ENCODE results near the gene SIRPB2. TPM values are rescaled to one million over a fixed set of nuclear protein-coding genes. Genes with fewer than 3 reads are reported as not detected.

SIRPB2 gene
- total and polyA plus RNA-seq, 2 donors from 2014 or later, result 0.86 to 8.2 TPM

GRCh38 chr20:1537731-1538058 is 46.5 kb upstream of the SIRPB2 start:
- Histone ChIP-seq H3K27me3 (ENCODE audit: control insufficient read depth, insufficient read depth, low read length) (no peaks in the 10 kb centered on the region), H3K27ac (ENCODE audit: low read depth in 2 of 2, low read length in 2 of 2) (no peak overlapping the region), H3K4me3 (ENCODE audit: low read length in 3 of 3) (no peak overlapping the region), H3K9me3 (ENCODE audit: control insufficient read depth in 2 of 3, insufficient read depth in 1 of 3, low read length in 3 of 3) (no peaks in the 10 kb centered on the region), H3K4me1 (ENCODE audit: control insufficient read depth in 2 of 3, insufficient read depth in 2 of 3, low read depth in 1 of 3, low read length in 3 of 3) (no peaks in the 10 kb centered on the region), H3K9ac (ENCODE audit: low read length in 3 of 3) (no peak overlapping the region), H3K36me3 (ENCODE audit: control insufficient read depth in 2 of 3, insufficient read depth in 3 of 3, low read length in 3 of 3) (no peaks in the 10 kb centered on the region)
- peak in 1 of 5 donors; percentile 14 for DNase-seq
- intact Hi-C loops (cut with DNase I), result no loop called here
- TF ChIP-seq, protein P1, sequence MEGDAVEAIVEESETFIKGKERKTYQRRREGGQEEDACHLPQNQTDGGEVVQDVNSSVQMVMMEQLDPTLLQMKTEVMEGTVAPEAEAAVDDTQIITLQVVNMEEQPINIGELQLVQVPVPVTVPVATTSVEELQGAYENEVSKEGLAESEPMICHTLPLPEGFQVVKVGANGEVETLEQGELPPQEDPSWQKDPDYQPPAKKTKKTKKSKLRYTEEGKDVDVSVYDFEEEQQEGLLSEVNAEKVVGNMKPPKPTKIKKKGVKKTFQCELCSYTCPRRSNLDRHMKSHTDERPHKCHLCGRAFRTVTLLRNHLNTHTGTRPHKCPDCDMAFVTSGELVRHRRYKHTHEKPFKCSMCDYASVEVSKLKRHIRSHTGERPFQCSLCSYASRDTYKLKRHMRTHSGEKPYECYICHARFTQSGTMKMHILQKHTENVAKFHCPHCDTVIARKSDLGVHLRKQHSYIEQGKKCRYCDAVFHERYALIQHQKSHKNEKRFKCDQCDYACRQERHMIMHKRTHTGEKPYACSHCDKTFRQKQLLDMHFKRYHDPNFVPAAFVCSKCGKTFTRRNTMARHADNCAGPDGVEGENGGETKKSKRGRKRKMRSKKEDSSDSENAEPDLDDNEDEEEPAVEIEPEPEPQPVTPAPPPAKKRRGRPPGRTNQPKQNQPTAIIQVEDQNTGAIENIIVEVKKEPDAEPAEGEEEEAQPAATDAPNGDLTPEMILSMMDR (IDR thresholded peaks at IDR 0.05; ENCODE audit: borderline replicate concordance, extremely low read depth, insufficient read depth), result no peak
- FAIRE-seq, result no peak

GRCh38 chr20:1536893-1537730 is 45.9 kb upstream of the SIRPB2 start:
- Histone ChIP-seq H3K27me3 (ENCODE audit: control insufficient read depth, insufficient read depth, low read length) (no peaks in the 10 kb centered on the region), H3K4me3 (ENCODE audit: low read length in 3 of 3) (no peak overlapping the region), H3K27ac (ENCODE audit: low read depth in 2 of 2, low read length in 2 of 2) (no peak overlapping the region), H3K9ac (ENCODE audit: low read length in 3 of 3) (no peak overlapping the region), H3K4me1 (ENCODE audit: control insufficient read depth in 2 of 3, insufficient read depth in 2 of 3, low read depth in 1 of 3, low read length in 3 of 3) (no peaks in the 10 kb centered on the region), H3K36me3 (ENCODE audit: control insufficient read depth in 2 of 3, insufficient read depth in 3 of 3, low read length in 3 of 3) (no peaks in the 10 kb centered on the region), H3K9me3 (ENCODE audit: control insufficient read depth in 2 of 3, insufficient read depth in 1 of 3, low read length in 3 of 3) (no peaks in the 10 kb centered on the region)
- DNase-seq (no peak), FAIRE-seq (no peak)
- TF ChIP-seq, protein P1 (IDR thresholded peaks at IDR 0.05; ENCODE audit: borderline replicate concordance, extremely low read depth, insufficient read depth), result no peak
- intact Hi-C loops (cut with DNase I), result no loop called here

DNA sequence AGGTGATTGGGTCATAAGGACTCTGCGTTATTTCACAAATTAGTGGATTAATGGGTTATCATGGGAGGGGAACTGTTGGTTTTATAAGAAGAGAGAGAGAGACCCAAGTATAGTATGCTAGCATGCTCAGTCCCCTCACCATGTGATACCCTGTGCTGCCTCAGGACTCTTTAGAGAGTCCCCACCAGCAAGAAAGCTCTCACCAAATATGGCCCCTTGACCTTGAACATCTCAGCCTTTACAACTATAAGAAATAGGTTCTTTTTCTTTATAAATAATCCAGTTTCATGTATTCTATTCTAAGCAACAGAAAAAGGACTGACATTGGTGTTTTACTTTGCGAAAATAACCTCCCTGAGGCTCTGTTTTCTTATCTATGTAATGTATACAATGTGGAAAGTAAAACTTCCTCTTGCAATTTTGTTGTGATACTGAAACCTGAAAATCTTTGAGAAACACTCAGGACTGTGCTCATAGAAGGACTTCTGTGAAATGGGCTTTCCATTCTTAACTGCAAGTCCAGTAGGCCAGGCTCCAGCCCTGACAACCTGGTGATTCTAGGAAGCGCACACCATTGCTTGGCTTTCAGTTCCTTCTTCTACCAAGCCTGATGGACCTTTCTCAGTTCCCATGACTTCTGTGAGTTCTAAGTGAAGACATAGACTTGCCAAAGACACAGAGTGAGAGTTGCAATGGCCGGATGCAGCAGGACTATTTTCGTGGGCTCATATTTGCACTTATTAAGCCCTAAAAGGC is 44.4 kb upstream of the SIRPB2 start:
- H3K36me3 ChIP-seq (ENCODE audit: control insufficient read depth in 2 of 3, insufficient read depth in 3 of 3, low read length in 3 of 3), result no peaks in the 10 kb centered on the region
- intact Hi-C loops (cut with DNase I), result no loop called here
- TF ChIP-seq, protein P1 (IDR thresholded peaks at IDR 0.05; ENCODE audit: borderline replicate concordance, extremely low read depth, insufficient read depth), result no peak
- no peak for FAIRE-seq
- no peak overlapping the region for H3K27ac ChIP-seq (ENCODE audit: low read depth in 2 of 2, low read length in 2 of 2)
- no peaks in the 10 kb centered on the region for H3K4me1 ChIP-seq (ENCODE audit: control insufficient read depth in 2 of 3, insufficient read depth in 2 of 3, low read depth in 1 of 3, low read length in 3 of 3)
- no peak overlapping the region for H3K9ac ChIP-seq (ENCODE audit: low read length in 3 of 3)
- no peak for DNase-seq
- H3K27me3 ChIP-seq (ENCODE audit: control insufficient read depth, insufficient read depth, low read length), result no peaks in the 10 kb centered on the region
- H3K9me3 ChIP-seq (ENCODE audit: control insufficient read depth in 2 of 3, insufficient read depth in 1 of 3, low read length in 3 of 3), result no peaks in the 10 kb centered on the region
- H3K4me3 ChIP-seq (ENCODE audit: low read length in 3 of 3), result no peak overlapping the region

Data from kidney (tissue), 14 donors.